Pulmonary artery endothelial cell (primary cell): Measurements from ENCODE around the gene SPINDOC. TPM values are rescaled to one million over a fixed set of nuclear protein-coding genes. Genes with fewer than 3 reads are reported as not detected.
"Not testable (repeated sequence)": the region's sequence is repeated elsewhere in the genome, so short reads cannot be mapped to it uniquely, and the experiment has no call there.

Experiments used
- DNase-seq: peaks from one replicate; pipeline ENCODE4 v3.0.0-alpha.2; 2011; ENCODE audit warnings: low read depth, low spot score
- total RNA-seq: library from RNA; depleted of rRNA; stranded (reverse); fragments of >200 nt; gene quantifications from 2 replicates; pipeline ENCODE4 v1.2.3, GENCODE V29; 2014

SPINDOC gene
- total RNA-seq, 1 donor from 2014 or later, result 17.1 TPM

DNA sequence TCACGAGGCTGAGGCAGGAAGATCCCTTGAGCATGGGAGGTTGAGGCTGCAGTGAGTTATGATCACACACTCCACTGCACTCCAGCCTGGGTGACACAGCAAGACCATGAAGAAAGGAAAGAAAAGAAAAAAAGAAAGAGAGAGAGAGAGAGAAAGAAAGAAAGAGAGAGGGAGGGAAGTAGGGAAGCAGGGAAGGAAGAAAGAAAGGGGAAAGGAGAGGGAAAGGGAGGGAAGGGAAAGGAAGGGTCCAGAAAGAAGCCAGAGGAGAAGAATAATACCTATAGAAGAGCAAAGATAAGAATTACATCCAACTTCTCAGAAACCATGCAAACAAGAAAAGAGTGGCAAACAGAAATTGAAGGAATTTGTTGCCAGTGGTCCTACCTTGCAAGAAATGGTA lies 27.4 kb upstream of the SPINDOC start:
- no peak for DNase-seq

DNA sequence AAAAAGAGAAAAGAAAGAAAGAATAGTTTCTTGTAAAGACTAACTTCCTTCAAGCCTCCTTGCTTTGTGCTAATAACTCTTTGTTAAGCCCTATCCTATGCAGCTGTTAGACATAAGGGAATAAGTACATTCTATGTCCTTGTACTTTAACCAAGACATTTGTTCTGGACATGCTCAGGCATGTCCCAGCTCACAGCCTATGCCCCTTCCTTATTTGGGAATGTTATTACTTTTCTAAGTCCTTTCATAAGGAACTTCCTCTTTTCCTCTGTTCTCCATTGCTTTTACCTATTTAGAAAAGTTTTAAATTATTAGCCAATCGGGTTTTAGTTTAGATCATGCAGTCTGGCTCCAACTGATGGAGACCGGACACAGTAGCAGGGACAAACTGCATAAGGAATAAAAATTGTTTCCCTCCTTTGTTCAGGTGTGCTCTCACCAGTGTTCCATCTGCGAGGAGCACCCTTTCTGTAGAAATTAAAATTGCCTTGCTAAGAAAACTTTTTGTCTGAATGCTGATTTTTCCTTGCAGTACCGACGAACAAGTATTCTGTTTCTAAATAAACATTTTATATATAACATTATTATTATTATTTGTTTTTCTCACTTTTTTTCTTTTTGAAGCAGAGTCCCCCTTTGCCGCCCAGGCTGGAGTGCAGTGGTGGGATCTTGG lies 21.6 kb upstream of the SPINDOC start:
- DNase-seq, result no peak

DNA sequence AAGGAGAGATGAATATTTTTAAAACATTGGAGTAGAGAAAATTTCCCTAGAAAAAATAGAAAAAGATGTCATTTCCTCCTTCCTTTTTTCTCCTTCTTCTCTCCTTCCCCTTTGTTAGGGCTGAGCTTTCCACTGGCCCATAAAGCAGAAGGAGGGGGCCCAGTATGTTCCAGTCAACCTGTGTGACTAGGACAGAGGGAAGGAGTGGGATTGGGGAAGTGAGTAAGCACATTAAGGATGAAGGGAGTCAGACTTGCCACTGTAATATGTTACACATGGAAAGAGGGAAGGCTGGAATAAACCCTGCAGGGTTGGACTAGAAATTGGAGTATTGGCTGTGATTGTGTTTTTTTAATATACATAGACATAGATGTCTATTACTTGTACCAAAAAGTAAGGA lies 20.1 kb upstream of the SPINDOC start:
- DNase-seq, result no peak

DNA sequence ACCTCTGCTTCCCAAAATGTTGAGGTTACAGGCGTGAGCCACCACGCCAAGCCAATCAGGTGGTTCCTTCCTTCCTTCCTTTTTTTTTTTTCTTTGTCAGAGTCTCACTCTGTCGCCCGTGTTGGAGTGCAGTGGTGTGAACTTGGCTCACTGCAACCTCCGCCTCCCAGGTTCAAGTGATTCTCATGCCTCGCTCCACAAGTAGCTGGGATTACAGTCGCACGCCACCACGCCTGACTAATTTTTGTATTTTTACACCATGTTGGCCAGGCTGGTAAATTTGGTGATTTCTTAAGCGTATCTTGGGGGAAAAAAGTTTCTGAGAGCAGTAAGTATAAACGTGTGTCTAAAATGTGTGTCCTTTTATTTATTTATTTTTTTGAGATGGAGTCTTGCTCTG lies 18.2 kb upstream of the SPINDOC start:
- DNase-seq, result no peak

DNA sequence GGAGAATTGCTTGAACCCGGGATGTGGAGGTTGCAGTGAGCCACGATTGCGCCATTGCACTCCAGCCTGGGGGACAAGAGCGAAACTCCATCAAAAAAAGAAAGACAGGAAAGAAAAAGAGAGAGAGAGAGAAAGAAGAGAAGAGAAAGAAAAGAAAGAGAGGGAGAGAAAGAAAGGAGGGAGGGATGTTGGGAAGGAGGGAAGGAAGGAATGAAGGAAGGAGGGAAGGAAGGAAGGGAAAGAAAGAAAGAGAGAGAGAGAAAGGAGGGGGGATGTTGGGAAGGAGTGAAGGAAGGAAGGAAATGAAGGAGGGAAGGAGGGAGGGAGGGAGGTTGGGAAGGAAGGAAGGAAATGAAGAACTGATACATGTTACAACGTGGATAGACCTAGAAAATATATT lies 12.3 kb upstream of the SPINDOC start:
- no peak for DNase-seq

DNA sequence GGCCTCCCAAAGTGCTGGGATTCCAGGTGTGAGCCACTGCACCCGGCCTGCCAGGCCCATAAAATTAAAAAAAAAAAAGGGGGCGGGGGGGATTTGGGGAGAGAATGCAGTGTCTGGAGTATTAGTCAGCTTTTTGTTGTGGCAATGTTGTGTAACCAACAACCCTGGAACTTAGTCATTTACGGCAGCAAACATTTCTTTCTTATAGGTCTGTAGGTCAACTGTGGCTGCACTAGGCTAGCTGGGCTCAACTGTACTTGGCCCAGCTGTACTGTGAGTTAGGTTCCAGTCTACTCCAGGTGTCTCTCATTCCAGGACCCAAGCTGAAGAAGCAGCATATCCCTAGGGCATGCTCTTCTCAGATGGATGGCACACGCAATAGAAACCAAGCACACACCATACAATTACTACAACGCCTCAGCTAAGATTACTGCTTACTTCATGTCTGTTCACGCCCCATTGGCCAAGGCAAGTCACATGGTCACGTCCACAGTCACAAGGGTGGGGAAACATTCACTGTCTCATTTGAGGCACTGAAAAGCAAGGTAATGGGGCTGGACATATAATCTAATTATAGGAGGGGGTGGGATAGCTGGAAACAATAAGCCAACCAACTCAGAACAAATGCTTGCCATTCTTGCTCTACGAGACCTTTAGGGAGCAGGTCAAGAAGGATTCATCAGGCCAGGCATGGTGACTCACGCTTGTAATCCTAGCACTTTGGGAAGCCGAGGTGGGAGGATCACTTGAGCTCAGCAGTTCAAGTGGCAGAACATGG lies 10.4 kb upstream of the SPINDOC start:
- no peak for DNase-seq

DNA sequence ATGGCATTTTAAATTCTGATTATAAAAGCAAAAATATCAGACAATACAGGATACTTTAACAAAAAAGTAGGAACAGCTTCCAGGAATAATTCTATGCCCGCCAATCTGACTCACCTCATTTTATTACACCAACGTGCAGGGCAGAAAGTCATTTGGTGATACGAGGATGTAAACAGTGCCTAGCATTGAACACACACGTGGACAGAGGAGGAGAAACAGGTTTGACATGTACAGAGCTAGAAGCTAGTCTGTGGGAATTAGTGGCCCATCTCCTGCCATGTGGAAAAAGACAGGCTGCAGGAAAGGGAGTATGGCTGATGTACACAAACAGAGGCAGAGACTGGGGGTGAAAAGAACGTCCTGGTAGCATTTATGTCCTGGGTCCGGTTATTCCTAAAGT lies 9.0 kb upstream of the SPINDOC start:
- no peak for DNase-seq

DNA sequence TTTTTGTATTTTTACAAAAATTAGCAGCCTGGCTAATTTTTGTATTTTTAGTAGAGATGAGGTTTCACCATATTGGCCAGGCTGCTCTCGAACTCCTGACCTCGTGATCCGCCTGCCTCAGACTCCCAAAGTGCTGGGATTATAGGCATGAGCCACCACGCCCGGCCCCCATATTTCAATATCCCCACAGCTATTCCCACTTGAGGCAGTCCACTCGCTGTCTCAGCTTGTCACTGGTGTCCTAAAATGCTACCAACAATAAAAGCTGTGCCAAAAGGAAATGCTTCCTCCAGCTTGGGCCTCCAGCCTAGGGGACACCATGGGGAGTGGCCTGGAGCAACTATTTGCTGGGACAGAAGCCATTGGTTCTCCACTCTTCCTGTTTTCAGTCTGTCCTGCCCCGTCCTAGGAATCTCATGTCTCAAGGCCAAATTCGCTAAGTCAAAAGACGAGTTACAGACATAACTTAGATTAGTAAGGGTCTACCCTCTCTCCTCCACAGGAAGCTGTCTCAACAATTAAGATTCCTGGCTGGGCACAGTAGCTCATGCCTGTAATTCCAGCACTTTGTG lies 7.3 kb upstream of the SPINDOC start:
- DNase-seq, result no peak

DNA sequence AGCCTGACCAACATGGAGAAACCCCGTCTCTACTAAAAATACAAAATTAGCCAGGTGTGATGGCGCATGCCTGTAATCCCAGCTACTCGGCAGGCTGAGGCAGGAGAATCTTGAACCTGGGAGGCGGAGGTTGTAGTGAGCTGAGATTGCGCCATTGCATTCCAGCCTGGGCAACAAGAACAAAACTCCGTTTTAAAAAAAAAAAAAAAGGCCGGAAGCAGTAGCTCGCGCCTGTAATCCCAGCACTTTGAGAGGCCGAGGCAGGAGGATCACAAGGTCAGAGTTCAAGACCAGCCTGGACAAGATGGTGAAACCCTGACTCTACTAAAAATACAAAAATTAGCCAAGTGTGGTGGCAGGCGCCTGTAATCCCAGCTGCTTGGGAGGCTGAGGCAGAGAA lies 2.9 kb upstream of the SPINDOC start:
- DNase-seq, result not testable (repeated sequence)

DNA sequence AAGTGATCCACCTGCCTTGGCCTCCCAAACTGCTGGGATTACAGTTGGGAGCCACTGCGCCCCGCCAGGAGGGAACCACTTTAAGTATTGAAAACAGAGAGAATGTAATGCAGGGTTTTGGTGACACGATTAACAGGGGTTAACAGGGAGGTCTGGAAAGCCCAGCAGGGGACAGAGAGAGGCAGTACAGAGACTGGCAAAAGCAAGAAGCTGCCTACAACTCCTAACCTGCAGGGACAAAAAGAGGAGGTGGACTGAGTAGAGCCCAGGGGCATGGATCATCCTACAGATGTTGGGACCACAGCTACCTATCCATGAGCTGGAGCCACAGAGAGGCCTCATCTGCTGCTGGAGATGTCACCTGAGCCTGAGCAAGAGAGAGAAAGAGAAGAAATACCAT lies 1.7 kb upstream of the SPINDOC start:
- no peak for DNase-seq

DNA sequence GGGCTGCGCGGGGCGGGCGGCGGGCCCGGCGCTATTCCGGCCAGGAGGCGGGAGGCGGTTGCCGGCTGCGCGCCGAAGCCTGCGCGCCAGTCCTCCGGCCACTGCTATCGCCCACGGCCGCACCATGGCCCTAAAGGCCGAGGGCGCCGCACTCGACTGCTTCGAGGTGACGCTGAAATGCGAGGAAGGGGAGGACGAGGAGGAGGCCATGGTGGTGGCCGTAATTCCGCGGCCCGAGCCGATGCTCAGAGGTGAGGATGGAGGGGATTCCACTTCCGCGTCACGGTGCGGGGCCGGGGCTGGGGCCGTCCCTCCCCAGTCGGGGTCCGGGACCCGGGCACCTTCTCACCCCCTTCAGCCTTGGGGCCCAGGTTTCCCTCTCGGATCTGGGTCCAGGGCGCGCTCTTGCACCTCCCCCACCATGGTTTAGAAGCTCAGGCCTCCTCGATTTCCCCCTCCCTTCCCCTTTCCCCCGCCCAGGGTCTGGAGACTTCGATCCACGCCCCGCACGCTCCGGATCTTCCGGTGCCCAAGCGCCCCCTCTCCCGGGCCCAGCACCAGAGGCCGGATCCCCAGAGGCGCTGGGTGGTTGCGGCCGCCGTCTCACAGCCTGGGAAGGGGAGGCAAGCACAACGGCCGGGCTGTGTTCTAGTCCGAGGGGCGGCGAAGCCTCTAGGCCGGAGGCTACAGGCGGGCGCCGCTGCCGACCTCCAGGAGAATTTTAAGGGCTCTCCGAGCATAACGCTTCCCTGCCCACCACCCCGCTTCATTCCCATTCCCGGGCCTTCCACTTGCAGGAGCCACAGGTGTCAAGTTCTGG lies 517 bp downstream of the SPINDOC start:
- no peak for DNase-seq

DNA sequence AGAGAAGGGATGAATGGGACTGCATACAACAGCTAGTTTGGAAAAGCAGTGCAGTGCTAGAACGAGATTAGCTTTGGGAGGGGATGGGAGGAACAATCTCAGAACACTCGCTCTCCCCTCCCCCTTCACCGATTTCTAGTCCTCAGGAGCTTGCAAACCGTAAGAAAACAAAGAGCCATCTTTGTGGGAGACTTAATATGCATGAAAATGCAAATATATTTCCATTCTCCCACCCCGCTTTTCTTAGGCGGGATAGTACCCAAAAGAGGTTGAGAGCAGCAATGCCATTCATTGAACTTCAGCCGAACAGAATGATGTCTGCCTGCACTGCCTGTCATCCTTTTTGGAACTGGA lies 1.1 kb downstream of the SPINDOC start:
- DNase-seq, result no peak

DNA sequence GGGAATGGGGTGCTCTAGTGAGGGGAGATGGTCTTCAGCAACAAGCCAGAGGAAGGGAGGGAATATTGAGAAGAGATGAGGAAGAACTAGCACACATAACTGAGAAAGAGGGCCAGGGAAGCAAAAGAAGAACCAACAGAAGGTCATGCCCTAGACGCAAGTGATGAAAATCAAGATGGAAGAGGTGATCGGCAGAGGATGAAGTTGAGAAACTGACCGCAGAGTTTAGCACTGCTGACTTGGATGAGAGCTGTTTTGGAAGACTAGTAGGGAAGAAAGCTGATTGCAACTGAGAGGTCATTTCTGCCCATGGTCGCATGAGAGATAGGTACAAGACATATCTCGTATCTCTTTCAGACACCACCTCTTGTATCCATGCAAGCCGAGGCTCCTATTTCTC lies 2.9 kb downstream of the SPINDOC start:
- DNase-seq, result no peak

DNA sequence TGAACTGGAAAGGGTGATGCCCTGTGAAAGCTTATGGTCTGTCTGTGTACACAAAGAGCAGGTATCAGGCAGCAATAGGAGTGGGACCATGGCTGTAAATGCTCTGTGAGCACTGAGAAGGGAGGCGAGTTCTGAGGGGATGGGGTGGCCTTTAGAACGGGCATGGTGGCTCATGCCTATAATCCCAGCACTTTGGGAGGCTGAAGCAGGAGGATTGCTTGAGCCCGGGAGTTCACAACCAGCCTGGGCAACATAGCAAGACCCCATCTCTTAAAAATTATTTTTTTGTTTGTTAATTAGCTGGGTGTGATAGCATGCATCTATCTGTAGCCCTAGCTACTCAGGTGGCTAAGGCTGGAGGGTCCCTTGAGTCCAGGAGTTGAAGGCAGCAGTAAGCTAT lies 3.5 kb downstream of the SPINDOC start:
- no peak for DNase-seq

DNA sequence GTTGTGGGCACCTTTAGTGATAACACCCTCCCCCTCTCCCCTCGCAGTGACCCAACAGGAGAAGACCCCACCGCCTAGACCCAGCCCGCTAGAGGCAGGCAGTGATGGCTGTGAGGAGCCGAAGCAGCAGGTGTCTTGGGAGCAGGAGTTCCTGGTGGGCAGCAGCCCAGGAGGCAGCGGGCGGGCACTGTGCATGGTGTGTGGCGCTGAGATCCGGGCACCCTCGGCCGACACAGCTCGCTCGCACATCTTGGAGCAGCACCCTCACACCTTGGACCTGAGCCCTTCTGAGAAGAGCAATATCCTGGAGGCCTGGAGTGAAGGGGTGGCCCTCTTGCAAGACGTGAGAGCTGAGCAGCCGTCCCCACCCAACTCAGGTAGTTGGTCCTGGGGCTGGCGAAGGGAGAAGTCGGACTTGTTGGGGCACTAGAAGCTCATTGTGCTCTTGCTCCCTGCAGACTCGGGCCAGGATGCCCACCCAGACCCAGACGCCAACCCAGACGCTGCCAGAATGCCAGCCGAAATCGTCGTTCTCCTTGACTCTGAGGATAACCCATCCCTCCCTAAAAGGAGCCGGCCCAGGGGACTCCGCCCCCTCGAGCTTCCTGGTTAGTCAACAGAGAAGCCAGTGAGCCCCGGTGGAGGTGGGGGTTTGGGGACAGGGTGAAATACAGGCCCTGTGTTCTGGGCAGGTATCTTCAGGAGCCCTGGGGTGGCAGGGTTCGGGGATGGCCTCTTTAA lies 4.7 kb downstream of the SPINDOC start:
- no peak for DNase-seq

DNA sequence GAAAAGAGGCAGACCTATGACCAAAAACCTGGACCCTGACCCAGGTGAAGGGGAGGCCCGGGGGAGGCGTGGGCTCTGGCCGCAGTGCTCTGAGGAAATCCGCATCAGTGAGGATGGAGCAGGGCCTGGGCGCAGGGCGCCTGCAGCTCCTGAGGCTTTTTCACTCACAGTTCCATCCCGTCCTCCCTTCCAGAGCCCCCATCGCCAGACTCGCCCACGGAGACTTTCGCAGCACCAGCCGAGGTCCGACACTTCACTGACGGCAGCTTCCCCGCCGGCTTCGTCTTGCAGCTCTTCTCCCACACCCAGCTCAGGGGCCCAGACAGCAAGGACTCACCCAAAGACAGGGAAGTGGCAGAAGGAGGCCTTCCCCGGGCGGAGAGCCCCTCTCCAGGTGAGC lies 5.4 kb downstream of the SPINDOC start:
- DNase-seq, result no peak

DNA sequence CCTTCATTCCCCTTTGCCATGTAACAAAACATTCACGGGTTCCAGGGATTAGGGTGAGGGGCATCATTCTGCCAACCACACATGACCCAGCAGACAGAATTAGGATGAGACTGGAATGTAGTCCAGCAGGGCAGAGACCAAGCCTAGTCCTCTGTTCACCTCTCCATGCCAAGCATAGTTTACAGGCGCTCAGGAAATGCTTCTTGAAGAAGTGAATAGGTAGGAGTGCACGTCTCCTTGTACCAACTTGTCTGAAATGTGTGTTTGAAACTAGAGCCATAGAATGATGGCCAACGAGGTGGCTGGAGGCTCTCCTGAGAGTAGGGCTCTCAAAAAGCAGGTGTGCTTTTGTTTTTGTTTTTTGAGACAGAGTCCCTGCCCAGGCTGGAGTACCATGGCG lies 8.2 kb downstream of the SPINDOC start:
- no peak for DNase-seq

DNA sequence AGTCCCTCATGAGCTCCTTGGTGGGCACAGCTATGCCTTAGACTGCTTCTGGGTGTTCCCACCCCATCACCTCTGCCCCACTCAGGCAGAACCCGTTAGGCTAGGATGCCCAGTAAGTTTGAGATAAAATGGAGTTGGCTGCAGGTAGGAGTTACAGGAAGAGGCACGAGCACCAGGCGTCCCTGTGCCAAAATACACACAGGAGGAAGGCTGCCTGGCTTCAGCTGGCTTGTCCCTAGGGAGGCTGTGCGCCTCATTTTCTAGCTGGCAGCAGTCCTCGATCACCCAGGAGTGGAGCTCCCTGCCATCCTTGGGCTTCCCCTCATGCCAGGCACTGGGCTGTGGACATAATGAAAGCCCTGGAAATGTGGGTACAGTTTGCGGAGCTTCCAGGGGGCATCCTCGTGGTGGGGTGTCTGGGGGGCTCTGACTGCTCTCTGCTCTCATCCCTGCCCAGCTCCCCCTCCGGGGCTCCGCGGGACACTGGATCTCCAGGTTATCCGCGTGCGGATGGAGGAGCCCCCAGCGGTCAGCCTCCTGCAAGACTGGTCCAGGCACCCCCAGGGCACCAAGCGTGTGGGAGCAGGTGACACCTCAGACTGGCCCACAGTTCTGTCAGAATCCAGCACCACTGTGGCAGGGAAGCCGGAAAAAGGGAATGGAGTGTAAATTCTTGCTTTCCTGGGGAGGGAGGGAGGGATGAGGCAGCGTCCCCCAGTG lies 13.4 kb downstream of the SPINDOC start:
- no peak for DNase-seq

DNA sequence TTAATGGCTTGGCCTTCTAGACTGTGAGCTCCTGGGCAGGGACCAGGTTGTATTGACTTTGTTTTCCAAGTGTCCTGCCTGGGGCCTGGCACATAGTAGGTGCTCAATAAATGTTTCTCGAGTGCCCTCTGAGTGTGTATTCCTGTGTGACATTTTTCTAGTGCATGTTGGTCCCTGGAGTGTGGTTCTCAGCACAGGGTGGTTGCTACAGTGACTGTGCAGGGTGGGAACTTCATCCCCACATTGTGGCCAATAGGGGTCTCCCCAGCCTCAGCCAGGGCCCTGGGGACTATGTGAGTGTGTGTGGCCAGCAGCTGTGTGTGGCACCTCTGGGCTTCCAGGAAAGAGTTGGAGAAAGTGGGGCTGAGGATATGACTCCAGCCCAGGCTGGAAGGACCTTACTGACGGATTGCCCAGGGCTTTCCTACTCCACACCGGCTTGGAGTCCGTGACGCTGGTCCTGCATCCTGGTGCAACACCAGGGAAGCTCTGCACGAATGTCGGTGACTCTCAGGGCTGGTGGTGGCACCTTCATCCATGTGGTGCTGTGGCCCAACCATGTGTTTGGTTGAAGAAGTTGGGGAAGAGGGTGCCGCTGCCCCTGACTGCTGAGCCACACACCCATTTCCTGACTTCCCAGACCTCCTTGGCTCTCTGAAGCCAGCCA lies 16.7 kb downstream of the SPINDOC start:
- DNase-seq, result no peak

DNA sequence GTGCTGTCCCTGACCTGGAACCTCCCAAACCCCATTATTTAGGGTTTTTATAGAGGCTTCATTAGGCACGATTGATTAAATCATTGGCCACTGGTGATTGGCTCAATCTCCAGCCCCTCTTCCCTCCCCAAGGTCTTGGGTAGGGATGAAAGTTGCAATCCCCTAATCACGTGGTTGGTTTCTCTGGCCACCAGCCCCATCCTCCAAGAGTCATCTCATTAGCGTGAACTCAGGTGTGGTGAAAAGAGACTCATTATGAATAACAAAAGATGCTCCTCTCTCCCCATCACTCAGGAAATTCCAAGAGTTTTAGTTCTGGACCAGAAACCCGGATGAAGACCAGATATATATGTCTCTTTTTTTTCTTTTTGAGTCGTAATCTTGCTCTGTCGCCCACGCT lies 18.1 kb downstream of the SPINDOC start:
- DNase-seq, result no peak
